Stimulated activated CD8-positive, alpha-beta memory T cell treated with anti-CD3 and anti-CD28 coated beads, Interleukin-15, amount 100 ng/mL, for 1 hour (primary cell): ENCODE data around the gene SYTL3.
"Not testable (repeated sequence)": the region's sequence is repeated elsewhere in the genome, so short reads cannot be mapped to it uniquely, and the experiment has no call there.

Source experiments
- DNase-seq: peaks from one replicate; pipeline ENCODE4 v3.0.0-alpha.2; 2020; ENCODE audit warnings: low read depth

SYTL3 gene

GRCh38 chr6:158638324-158638854, 11.5 kb upstream of the SYTL3 start:
- no peak for DNase-seq

- DNase-seq = no peak
Observed at GRCh38 chr6:158639056-158639455, 10.8 kb upstream of the SYTL3 start.

GRCh38 chr6:158640519-158640918, 9.3 kb upstream of the SYTL3 start:
- no peak for DNase-seq

- DNase-seq = no peak
Observed at GRCh38 chr6:158642097-158642601, 7.7 kb upstream of the SYTL3 start.

- no peak for DNase-seq
Observed at GRCh38 chr6:158643836-158644230, 6.0 kb upstream of the SYTL3 start.

- DNase-seq = peak; percentile 78
Observed at GRCh38 chr6:158644231-158645063, 5.4 kb upstream of the SYTL3 start, which contains the start of gene DYNLT1. Gene DYNLT1, minus strand, starts transcription at chr6:158644743. Its CDS starts 35 bp downstream, at chr6:158644708.

GRCh38 chr6:158645064-158646022, 4.5 kb upstream of the SYTL3 start:
- no peak for DNase-seq

GRCh38 chr6:158646023-158646910, 3.6 kb upstream of the SYTL3 start:
- no peak for DNase-seq

GRCh38 chr6:158647501-158647900, 2.4 kb upstream of the SYTL3 start:
- DNase-seq = no peak

- no peak for DNase-seq
Observed at GRCh38 chr6:158648682-158649131, 1.1 kb upstream of the SYTL3 start.

- DNase-seq = not testable (repeated sequence)
Observed at GRCh38 chr6:158651981-158652737, 2.3 kb downstream of the SYTL3 start.

GRCh38 chr6:158653577-158654354, 3.9 kb downstream of the SYTL3 start:
- DNase-seq = peak; percentile 74

GRCh38 chr6:158654498-158654897, 4.6 kb downstream of the SYTL3 start:
- DNase-seq = no peak

- no peak for DNase-seq
Observed at GRCh38 chr6:158654960-158655489, 5.2 kb downstream of the SYTL3 start.

GRCh38 chr6:158655569-158656450, 6.0 kb downstream of the SYTL3 start:
- DNase-seq = no peak

GRCh38 chr6:158656986-158657385, 7.1 kb downstream of the SYTL3 start:
- DNase-seq = not testable (repeated sequence)

GRCh38 chr6:158660333-158660754, 10.5 kb downstream of the SYTL3 start:
- no peak for DNase-seq

- no peak for DNase-seq
Observed at GRCh38 chr6:158661156-158661685, 11.4 kb downstream of the SYTL3 start.
